GM10248 (cell line): Measurements from ENCODE around the gene AUTS2.
A peak's percentile ranks its signal among the peaks of the same experiment; 100 is the strongest.
"Not testable (repeated sequence)": the region's sequence is repeated elsewhere in the genome, so short reads cannot be mapped to it uniquely, and the experiment has no call there.

ENCODE experiments used
- CTCF ChIA-PET: fragments of 300-600 bp; sonication (Branson Sonifier 250); formaldehyde crosslinking; extraction: SDS; loops from one replicate; lab custom pipeline; 2021; ENCODE audit warnings: antibody characterized with exemption; lab: Yijun Ruan, JAX
- POLR2A ChIA-PET: fragments of 350-650 bp; sonication (Branson Sonifier 250); formaldehyde crosslinking; extraction: SDS; loops from one replicate; lab custom pipeline; 2020; ENCODE audit warnings: antibody characterized with exemption; lab: Yijun Ruan, JAX
- DNase-seq: peaks from one replicate; pipeline ENCODE4 v3.0.0; 2012; ENCODE audit errors: extremely low spot score
- CTCF ChIP-seq: IDR thresholded peaks from 2 replicates; pipeline ENCODE4 v1.5.1; 2012; ENCODE audit warnings: mild to moderate bottlenecking, low read depth; ENCODE audit errors: extremely low read depth, missing control alignments, control extremely low read depth

The AUTS2 gene

DNA sequence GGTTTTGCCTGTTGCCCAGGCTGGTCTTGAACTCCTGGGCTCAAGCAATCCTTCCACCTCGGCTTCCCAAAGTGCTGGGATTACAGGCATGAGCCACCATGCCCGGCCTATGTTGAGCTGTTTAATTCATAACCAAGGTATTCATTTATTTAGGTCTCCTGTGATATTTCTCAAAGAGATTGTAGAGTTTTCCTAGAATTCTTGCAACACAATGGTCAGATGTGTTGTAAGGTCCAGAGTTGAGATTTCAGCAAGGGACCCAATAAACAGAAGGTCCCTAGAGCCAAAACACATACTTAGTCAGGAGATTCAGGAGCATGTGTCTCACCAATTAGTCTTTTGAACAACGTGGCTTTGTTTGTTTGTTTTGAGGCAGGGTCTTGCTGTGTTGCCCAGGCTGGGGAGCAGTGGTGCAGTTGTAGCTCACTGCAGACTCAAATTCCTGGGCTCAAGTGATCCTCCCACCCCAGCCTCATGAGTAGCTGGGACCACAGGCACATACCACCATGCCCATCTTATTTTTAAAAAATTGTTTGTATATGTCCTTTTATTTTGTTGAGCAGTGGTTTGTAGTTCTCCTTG is 1212.4 kb downstream of the AUTS2 start:
- no peak for DNase-seq
- ChIA-PET POLR2A (no interaction called here), CTCF (interaction anchor here (1.1 kb wide), 1 partner anchor 19 kb away, joined by 3 read pairs; no protein-coding TSS in a partner anchor)
- TF ChIP-seq CTCF = no peak

- CTCF ChIA-PET = no interaction called here
Measured at GRCh38 chr7:70812511-70812910, 1214.2 kb downstream of the AUTS2 start.

GRCh38 chr7:70822490-70822889 is 1224.2 kb downstream of the AUTS2 start:
- CTCF ChIA-PET, POLR2A ChIA-PET, DNase-seq: not testable (repeated sequence)

More at GRCh38 chr7:70812511-70812910, 1214.2 kb downstream of the AUTS2 start:
- TF ChIP-seq CTCF = no peak
- POLR2A ChIA-PET = interaction anchor here (0.6 kb wide), 1 partner anchor 139 kb away, joined by 4 read pairs; no protein-coding TSS in a partner anchor
- no peak for DNase-seq

- ChIA-PET POLR2A (no interaction called here), CTCF (interaction anchor here (0.6 to 3.1 kb wide), 19 partner anchors 9 to 910 kb away, joined by 3 to 47 read pairs (median 7); no protein-coding TSS in a partner anchor)
- peak; percentile 68 for DNase-seq
- TF ChIP-seq CTCF = peak; percentile 75
Measured at GRCh38 chr7:70829221-70830059, 1231.2 kb downstream of the AUTS2 start.

GRCh38 chr7:70830060-70830395 is 1231.8 kb downstream of the AUTS2 start:
- no peak for DNase-seq
- no peak for TF ChIP-seq CTCF
- CTCF ChIA-PET = interaction anchor here (0.9 to 3.1 kb wide), 15 partner anchors 8 to 909 kb away, joined by 3 to 47 read pairs (median 7); no protein-coding TSS in a partner anchor
- POLR2A ChIA-PET = no interaction called here

GRCh38 chr7:70830426-70830825 is 1232.2 kb downstream of the AUTS2 start:
- no peak for TF ChIP-seq CTCF
- POLR2A ChIA-PET = no interaction called here
- DNase-seq = no peak
- CTCF ChIA-PET = interaction anchor here (0.9 to 3.1 kb wide), 10 partner anchors 8 to 905 kb away, joined by 3 to 47 read pairs (median 7); no protein-coding TSS in a partner anchor

- TF ChIP-seq CTCF = no peak
- CTCF ChIA-PET = no interaction called here
- POLR2A ChIA-PET = no interaction called here
- no peak for DNase-seq
Measured at GRCh38 chr7:70833726-70834125, 1235.5 kb downstream of the AUTS2 start.
